Measurements from ENCODE around the gene SLC25A13. TPM values are rescaled to one million over a fixed set of nuclear protein-coding genes. Genes with fewer than 3 reads are reported as not detected.

Gene SLC25A13
- total RNA-seq, 1 donor from 2014 or later: 55.8 TPM

GRCh38 chr7:96198047-96198636 lies 123.8 kb downstream of the SLC25A13 start:
- Mint-ChIP-seq H3K4me3 (no peak overlapping the region), H3K27me3 (no peaks in the 10 kb centered on the region), H3K9me3 (no peaks in the 10 kb centered on the region), H3K4me1 (ENCODE audit: unreplicated experiment) (peaks cover 13% of the 10 kb centered on the region), H3K36me3 (peaks cover 19% of the 10 kb centered on the region), H3K27ac (no peak overlapping the region)
- no peak for DNase-seq (ENCODE audit: extremely low spot score, unreplicated experiment)
- TF ChIP-seq CTCF (conservative IDR thresholded peaks at IDR 0.05): no peak

GRCh38 chr7:96196676-96197075 lies 125.2 kb downstream of the SLC25A13 start:
- H3K36me3 Mint-ChIP-seq: peaks cover 34% of the 10 kb centered on the region
- peaks cover 13% of the 10 kb centered on the region for H3K4me1 Mint-ChIP-seq (ENCODE audit: unreplicated experiment)
- no peak overlapping the region for H3K4me3 Mint-ChIP-seq
- no peak overlapping the region for H3K27ac Mint-ChIP-seq
- DNase-seq (ENCODE audit: extremely low spot score, unreplicated experiment): no peak
- TF ChIP-seq CTCF (conservative IDR thresholded peaks at IDR 0.05): no peak
- H3K27me3 Mint-ChIP-seq: no peaks in the 10 kb centered on the region
- H3K9me3 Mint-ChIP-seq: no peaks in the 10 kb centered on the region

DNA sequence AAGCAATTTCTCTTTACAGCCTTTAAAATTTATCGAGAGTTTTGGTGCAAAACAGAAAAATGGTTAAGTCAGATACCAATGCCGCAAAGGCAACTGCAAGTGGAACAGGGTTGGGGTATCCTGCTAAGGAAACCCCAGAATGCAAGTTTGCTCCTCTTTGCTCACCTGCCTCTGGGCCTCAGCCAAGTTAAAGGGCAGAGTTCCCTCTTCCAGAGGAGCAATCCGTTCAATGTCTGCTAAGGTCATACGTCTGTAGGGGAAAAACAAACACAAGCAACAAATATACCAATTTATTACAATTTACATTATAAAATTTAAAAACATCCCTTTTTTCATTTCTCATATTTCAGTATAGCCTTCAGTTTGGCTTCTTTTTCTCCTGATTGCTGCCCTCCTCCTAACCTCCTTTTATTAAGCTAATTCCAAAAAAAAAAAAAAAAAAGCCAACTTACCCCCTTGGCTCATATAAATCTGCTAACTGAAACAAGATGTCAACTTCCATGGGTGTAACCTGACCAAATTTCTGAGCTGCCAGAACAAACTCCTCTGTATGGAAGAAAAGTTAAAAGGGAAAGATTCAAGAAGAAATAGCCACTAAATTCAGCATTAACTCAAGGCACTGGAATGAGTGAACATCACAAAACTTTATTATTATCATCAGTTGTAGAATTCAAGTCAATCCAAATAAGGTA lies 132.6 kb downstream of the SLC25A13 start:
- peak overlapping the region; percentile 16 for H3K27ac Mint-ChIP-seq
- no peak overlapping the region for H3K4me3 Mint-ChIP-seq
- TF ChIP-seq CTCF (conservative IDR thresholded peaks at IDR 0.05): no peak
- no peak for DNase-seq (ENCODE audit: extremely low spot score, unreplicated experiment)
- H3K36me3 Mint-ChIP-seq: peaks cover 43% of the 10 kb centered on the region
- H3K9me3 Mint-ChIP-seq: no peaks in the 10 kb centered on the region
- no peaks in the 10 kb centered on the region for H3K27me3 Mint-ChIP-seq
- peaks cover 20% of the 10 kb centered on the region for H3K4me1 Mint-ChIP-seq (ENCODE audit: unreplicated experiment)

DNA sequence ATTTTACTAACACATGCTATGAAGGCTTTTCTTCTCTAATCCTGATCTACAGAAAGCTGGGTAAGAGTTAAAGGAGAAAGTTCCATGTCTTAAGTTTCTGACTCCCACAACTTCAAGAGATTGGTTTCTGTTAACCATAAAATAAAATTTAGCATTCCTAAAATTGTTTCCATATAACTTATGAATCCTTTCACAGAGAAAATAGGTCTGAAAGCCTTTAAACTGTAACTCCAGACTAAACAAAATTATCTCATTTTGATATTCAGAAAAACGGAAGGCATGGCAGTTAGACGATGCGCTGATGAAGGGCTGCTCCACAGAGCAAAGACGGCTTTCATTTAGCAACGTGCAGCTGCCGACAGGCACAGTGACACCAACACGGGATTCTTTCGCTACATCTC lies 133.3 kb downstream of the SLC25A13 start:
- no peak for DNase-seq (ENCODE audit: extremely low spot score, unreplicated experiment)
- no peak for TF ChIP-seq CTCF (conservative IDR thresholded peaks at IDR 0.05)
- Mint-ChIP-seq H3K9me3 (no peaks in the 10 kb centered on the region), H3K4me1 (ENCODE audit: unreplicated experiment) (peaks cover 22% of the 10 kb centered on the region), H3K4me3 (peak overlapping the region; percentile 39), H3K27ac (peak overlapping the region; percentile 20), H3K36me3 (peaks cover 44% of the 10 kb centered on the region), H3K27me3 (no peaks in the 10 kb centered on the region)

GRCh38 chr7:96188174-96188581 lies 133.7 kb downstream of the SLC25A13 start:
- Mint-ChIP-seq H3K4me3 (peak overlapping the region; percentile 39), H3K4me1 (ENCODE audit: unreplicated experiment) (peaks cover 25% of the 10 kb centered on the region), H3K36me3 (peaks cover 44% of the 10 kb centered on the region), H3K27ac (peak overlapping the region; percentile 20), H3K9me3 (no peaks in the 10 kb centered on the region), H3K27me3 (no peaks in the 10 kb centered on the region)
- no peak for TF ChIP-seq CTCF (conservative IDR thresholded peaks at IDR 0.05)
- no peak for DNase-seq (ENCODE audit: extremely low spot score, unreplicated experiment)
